K562 (cell line): Measurements from ENCODE around the gene PADI1. TPM values are rescaled to one million over a fixed set of nuclear protein-coding genes. Genes with fewer than 3 reads are reported as not detected.
A peak's percentile ranks its signal among the peaks of the same experiment; 100 is the strongest.

Experiments used
- ATAC-seq: fragments of 200-7000 bp; cut with Tn5 transposase; 3 replicates; pipeline ENCODE4 v1.9.1; 2020; ENCODE audit warnings: moderate library complexity
- BruUV-seq: library from RNA; stranded (reverse); fragments of 400-500 nt; replicated peaks from 2 replicates; lab custom pipeline; 2021; lab: Mats Ljungman, UMichigan
- CTCF ChIA-PET: fragments of 300-600 bp; formaldehyde crosslinking; extraction: SDS; loops from one replicate; lab custom pipeline; 2021; ENCODE audit warnings: low intra/inter-chr PET ratio; lab: Yijun Ruan, JAX
- POLR2A ChIA-PET: fragments of 300-600, 350-650 bp; sonication (Branson Sonifier 250); formaldehyde crosslinking; extraction: SDS; loops from one replicate; lab custom pipeline; 2021; ENCODE audit warnings: antibody characterized with exemption, inconsistent platforms; lab: Yijun Ruan, JAX
- DNase-seq, 4 experiments: peaks; one replicate each; pipeline versions ENCODE4 v3.0.0 to v3.0.0-alpha.2; 2011 to 2018; ENCODE audit warnings: low spot score in 3 of 4, mixed read lengths in 3 of 4; ENCODE audit errors: extremely low read depth in 1 of 4
- FAIRE-seq: peaks from 2 replicates; lab custom pipeline; 2011; peaks lifted over from hg19 to GRCh38; lab: Jason Lieb, UNC
- H2AFZ ChIP-seq: 2 replicates; pipeline ENCODE4 v1.6.0; 2011; ENCODE audit warnings: low read depth, low read length, control low read depth, inconsistent platforms
- H3K27ac ChIP-seq: fragments of 200-600 bp; 3 replicates; pipeline ENCODE4 v1.8.0; 2011; ENCODE audit warnings: low read depth, mild to moderate bottlenecking, control low read depth, inconsistent platforms, low read length, moderate library complexity, mixed read lengths; ENCODE audit errors: extremely low read depth
- H3K27me3 ChIP-seq, 2 experiments: fragments of 300-600 bp in 1 of 2; 2 replicates in 1 of 2; 3 replicates in 1 of 2; pipeline versions ENCODE4 v1.6.0 to v1.8.0; 2011; ENCODE audit warnings: inconsistent platforms in 2 of 2, low read length in 2 of 2, mild to moderate bottlenecking in 1 of 2, mixed read lengths in 1 of 2, moderate library complexity in 1 of 2; ENCODE audit not compliant: control insufficient read depth in 2 of 2, insufficient read depth in 2 of 2
- H3K36me3 ChIP-seq: fragments of 300-600 bp; 3 replicates; pipeline ENCODE4 v1.8.0; 2011; ENCODE audit warnings: mild to moderate bottlenecking, low read length, inconsistent platforms; ENCODE audit not compliant: control insufficient read depth, insufficient read depth
- H3K4me1 ChIP-seq, 2 experiments: fragments of 200-600 bp in 1 of 2; replicated peaks in 1 of 2; 2 replicates in 1 of 2; 3 replicates in 1 of 2; pipeline versions ENCODE4 v1.5.1 to v1.8.0; 2011; ENCODE audit warnings: inconsistent platforms in 2 of 2, low read length in 2 of 2, mild to moderate bottlenecking in 1 of 2, mixed read lengths in 1 of 2, moderate library complexity in 1 of 2; ENCODE audit not compliant: control insufficient read depth in 2 of 2, insufficient read depth in 2 of 2
- H3K4me2 ChIP-seq: 2 replicates; pipeline ENCODE4 v1.6.1; 2011; ENCODE audit warnings: low read length, control low read depth, inconsistent platforms, mixed read lengths; ENCODE audit not compliant: insufficient read depth
- H3K4me3 ChIP-seq: fragments of 200-600 bp; sonication (generic), shearing (Covaris generic); 2 replicates; pipeline ENCODE4 v1.5.1; 2016; ENCODE audit warnings: control low read depth, inconsistent platforms
- H3K79me2 ChIP-seq: fragments of 200-600 bp; 3 replicates; pipeline ENCODE4 v1.8.0; 2011; ENCODE audit warnings: low read length, inconsistent platforms; ENCODE audit not compliant: control insufficient read depth, insufficient read depth
- H3K9ac ChIP-seq, 2 experiments: 2 replicates each; pipeline versions ENCODE4 v1.6.0 to v1.6.1; 2011; ENCODE audit warnings: low read depth in 2 of 2, low read length in 2 of 2, control low read depth in 1 of 2, inconsistent platforms in 1 of 2, mild to moderate bottlenecking in 1 of 2, mixed read lengths in 1 of 2; ENCODE audit not compliant: insufficient read depth in 1 of 2
- H3K9me1 ChIP-seq: one replicate; pipeline ENCODE4 v1.6.0; 2011; ENCODE audit warnings: inconsistent platforms, mild to moderate bottlenecking, low read length, moderate library complexity; ENCODE audit not compliant: control insufficient read depth, insufficient read depth
- H3K9me3 ChIP-seq: replicated peaks from 2 replicates; pipeline ENCODE4 v1.5.1; 2011; ENCODE audit warnings: low read depth, low read length, inconsistent platforms; ENCODE audit not compliant: control insufficient read depth, insufficient read depth
- H4K20me1 ChIP-seq: replicated peaks from 2 replicates; pipeline ENCODE4 v1.6.1; 2011; ENCODE audit warnings: low read length, inconsistent platforms, mixed read lengths; ENCODE audit not compliant: control insufficient read depth, insufficient read depth
- E2F1 ChIP-seq: sonication (generic); formaldehyde crosslinking; IDR thresholded peaks from 2 replicates; pipeline ENCODE4 v1.8.1; 2023; ENCODE audit warnings: mild to moderate bottlenecking, missing genetic modification reagents, moderate library complexity
- ELF1 ChIP-seq: fragments of 200-800 bp; sonication (Bioruptor generic); IDR thresholded peaks from 2 replicates; pipeline ENCODE4 v1.6.1; 2016; ENCODE audit warnings: missing genetic modification characterization, missing compliant biosample characterization
- NCOA4 ChIP-seq: fragments of 450-650 bp; IDR thresholded peaks from 2 replicates; pipeline ENCODE4 v1.6.1; 2018; ENCODE audit warnings: mild to moderate bottlenecking; ENCODE audit not compliant: partially characterized antibody
- SPI1 ChIP-seq: IDR thresholded peaks from 2 replicates; pipeline ENCODE4 v1.6.1; 2011; ENCODE audit warnings: low read depth, low read length, control low read depth, borderline replicate concordance
- TRIM28 ChIP-seq: fragments of 450-650 bp; IDR thresholded peaks from 2 replicates; pipeline ENCODE4 v1.6.1; 2017
- ZFP36 ChIP-seq: fragments of 150-350 bp; IDR thresholded peaks from 2 replicates; pipeline ENCODE4 v1.6.1; 2018; ENCODE audit warnings: low read length, low read depth; ENCODE audit not compliant: partially characterized antibody
- ZNF583 ChIP-seq: fragments of 250-450 bp; sonication (Bioruptor Pico); IDR thresholded peaks from 2 replicates; pipeline ENCODE4 v1.4.0; 2020
- WGBS: fragments of 100-300 bp; shearing (Covaris generic); methylation state at CpG from one replicate; pipeline ENCODE4 v1.1.6; 2016; ENCODE audit warnings: low coverage, mixed read lengths; ENCODE audit not compliant: insufficient coverage; ENCODE audit errors: missing lambda C conversion rate; 5-methylcytosine and 5-hydroxymethylcytosine counted together
- in situ Hi-C: fragments of 300-500 bp; cut with MboI; formaldehyde crosslinking; loops from 4 replicates; pipeline ENCODE4 v1.15.0; 2018; ENCODE audit warnings: inconsistent platforms, mixed read lengths
- intact Hi-C: fragments of 100-400 bp; cut with micrococcal nuclease; formaldehyde crosslinking; loops from 2 replicates; pipeline ENCODE4 v1.14.2; 2022
- polyA plus RNA-seq, 8 experiments: library from polyadenylated mRNA; depleted of rRNA in 4 of 8; stranded (reverse) in 5 of 8; unstranded in 3 of 8; fragments of >200 nt; fragmentation: Nextera tagmentation in 2 of 8; fragmentation: Illumina TruSeq in 1 of 8; extraction: Ambion mirVana in 2 of 8; extraction: Trizol in 1 of 8; gene quantifications; 2 replicates each; pipeline versions ENCODE4 v1.2.1 to v1.2.3, GENCODE V29; 2011 to 2014; ENCODE audit warnings: inconsistent platforms in 1 of 8, missing spikeins in 1 of 8
- total RNA-seq, 7 experiments: library from RNA; depleted of rRNA in 6 of 7; stranded (reverse); fragments of >200 nt in 6 of 7; fragmentation: Illumina TruSeq in 2 of 7; extraction: Trizol in 2 of 7; gene quantifications; 2 replicates each; pipeline versions ENCODE4 v1.2.1 to v1.2.3, GENCODE V29; 2011 to 2021; ENCODE audit warnings: low replicate concordance in 1 of 7
- TF ChIP-seq, protein P1 (sequence below): fragments of 200-600 bp; sonication (generic); IDR thresholded peaks from one replicate; pipeline ENCODE4 v1.6.1; 2012; ENCODE audit warnings: mild to moderate bottlenecking, low read depth, low read length, inconsistent platforms
- TF ChIP-seq, protein P2 (sequence below): fragments of 250-450 bp; sonication (Bioruptor Pico); IDR thresholded peaks from 2 replicates; pipeline ENCODE4 v1.5.0; 2021

PADI1 gene
- total and polyA plus RNA-seq, 9 of the 15 experiments (the other 6 are each of a cell fraction or from before 2014, with no cell fraction given), result not detected

DNA sequence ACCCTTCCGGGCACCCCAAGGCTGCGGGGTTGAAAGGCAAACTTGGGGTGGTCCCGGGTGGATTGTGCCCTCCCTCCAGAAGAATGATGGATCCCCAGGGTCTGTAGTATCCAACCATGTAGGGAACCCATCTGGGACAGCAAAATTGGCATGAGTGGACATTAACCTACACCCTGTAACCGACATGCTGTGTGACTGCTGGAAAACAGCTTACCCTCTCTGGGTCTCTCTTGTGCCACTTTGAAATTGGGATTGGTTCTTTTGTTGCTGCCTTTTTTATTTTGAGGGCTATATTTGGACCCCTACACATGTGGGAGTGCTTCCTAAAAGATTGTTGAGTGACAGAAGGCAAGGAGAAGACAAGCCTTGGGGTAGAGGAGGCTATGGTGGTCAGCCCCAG is 19.5 kb downstream of the PADI1 start:
- in situ Hi-C loops, result no loop called here
- peaks cover 12% of the 10 kb centered on the region for H4K20me1 ChIP-seq
- no peaks in the 10 kb centered on the region for H3K9me3 ChIP-seq
- no peak for DNase-seq
- H3K79me2 ChIP-seq, result no peaks in the 10 kb centered on the region
- no peak overlapping the region for H3K4me3 ChIP-seq
- ATAC-seq, result no peak
- no peaks in the 10 kb centered on the region for H3K4me1 ChIP-seq
- H3K36me3 ChIP-seq, result no peaks in the 10 kb centered on the region
- no peaks in the 10 kb centered on the region for H3K9me1 ChIP-seq
- peaks cover 6 to 57% of the 10 kb centered on the region in 2 experiments for H3K27me3 ChIP-seq
- H2AFZ ChIP-seq, result no peak overlapping the region
- POLR2A ChIA-PET, result interaction anchor here (1.0 to 1.1 kb wide), 2 partner anchors 17 to 65 kb away, joined by 4 to 6 read pairs; no protein-coding TSS in a partner anchor
- CTCF ChIA-PET, result no interaction called here
- 0% methylated on average over 4 of the region's 4 CpGs for WGBS
- no peak for FAIRE-seq
- no peak overlapping the region for H3K4me2 ChIP-seq
- BruUV-seq, result no TSS peak
- no peak overlapping the region for H3K9ac ChIP-seq
- no peak overlapping the region for H3K27ac ChIP-seq
- intact Hi-C loops, result no loop called here
- TF ChIP-seq ZFP36, result peak; percentile 62
- no peak for TF ChIP-seq SPI1
- no peak for TF ChIP-seq ELF1 (tag)
- TF ChIP-seq, protein P1, sequence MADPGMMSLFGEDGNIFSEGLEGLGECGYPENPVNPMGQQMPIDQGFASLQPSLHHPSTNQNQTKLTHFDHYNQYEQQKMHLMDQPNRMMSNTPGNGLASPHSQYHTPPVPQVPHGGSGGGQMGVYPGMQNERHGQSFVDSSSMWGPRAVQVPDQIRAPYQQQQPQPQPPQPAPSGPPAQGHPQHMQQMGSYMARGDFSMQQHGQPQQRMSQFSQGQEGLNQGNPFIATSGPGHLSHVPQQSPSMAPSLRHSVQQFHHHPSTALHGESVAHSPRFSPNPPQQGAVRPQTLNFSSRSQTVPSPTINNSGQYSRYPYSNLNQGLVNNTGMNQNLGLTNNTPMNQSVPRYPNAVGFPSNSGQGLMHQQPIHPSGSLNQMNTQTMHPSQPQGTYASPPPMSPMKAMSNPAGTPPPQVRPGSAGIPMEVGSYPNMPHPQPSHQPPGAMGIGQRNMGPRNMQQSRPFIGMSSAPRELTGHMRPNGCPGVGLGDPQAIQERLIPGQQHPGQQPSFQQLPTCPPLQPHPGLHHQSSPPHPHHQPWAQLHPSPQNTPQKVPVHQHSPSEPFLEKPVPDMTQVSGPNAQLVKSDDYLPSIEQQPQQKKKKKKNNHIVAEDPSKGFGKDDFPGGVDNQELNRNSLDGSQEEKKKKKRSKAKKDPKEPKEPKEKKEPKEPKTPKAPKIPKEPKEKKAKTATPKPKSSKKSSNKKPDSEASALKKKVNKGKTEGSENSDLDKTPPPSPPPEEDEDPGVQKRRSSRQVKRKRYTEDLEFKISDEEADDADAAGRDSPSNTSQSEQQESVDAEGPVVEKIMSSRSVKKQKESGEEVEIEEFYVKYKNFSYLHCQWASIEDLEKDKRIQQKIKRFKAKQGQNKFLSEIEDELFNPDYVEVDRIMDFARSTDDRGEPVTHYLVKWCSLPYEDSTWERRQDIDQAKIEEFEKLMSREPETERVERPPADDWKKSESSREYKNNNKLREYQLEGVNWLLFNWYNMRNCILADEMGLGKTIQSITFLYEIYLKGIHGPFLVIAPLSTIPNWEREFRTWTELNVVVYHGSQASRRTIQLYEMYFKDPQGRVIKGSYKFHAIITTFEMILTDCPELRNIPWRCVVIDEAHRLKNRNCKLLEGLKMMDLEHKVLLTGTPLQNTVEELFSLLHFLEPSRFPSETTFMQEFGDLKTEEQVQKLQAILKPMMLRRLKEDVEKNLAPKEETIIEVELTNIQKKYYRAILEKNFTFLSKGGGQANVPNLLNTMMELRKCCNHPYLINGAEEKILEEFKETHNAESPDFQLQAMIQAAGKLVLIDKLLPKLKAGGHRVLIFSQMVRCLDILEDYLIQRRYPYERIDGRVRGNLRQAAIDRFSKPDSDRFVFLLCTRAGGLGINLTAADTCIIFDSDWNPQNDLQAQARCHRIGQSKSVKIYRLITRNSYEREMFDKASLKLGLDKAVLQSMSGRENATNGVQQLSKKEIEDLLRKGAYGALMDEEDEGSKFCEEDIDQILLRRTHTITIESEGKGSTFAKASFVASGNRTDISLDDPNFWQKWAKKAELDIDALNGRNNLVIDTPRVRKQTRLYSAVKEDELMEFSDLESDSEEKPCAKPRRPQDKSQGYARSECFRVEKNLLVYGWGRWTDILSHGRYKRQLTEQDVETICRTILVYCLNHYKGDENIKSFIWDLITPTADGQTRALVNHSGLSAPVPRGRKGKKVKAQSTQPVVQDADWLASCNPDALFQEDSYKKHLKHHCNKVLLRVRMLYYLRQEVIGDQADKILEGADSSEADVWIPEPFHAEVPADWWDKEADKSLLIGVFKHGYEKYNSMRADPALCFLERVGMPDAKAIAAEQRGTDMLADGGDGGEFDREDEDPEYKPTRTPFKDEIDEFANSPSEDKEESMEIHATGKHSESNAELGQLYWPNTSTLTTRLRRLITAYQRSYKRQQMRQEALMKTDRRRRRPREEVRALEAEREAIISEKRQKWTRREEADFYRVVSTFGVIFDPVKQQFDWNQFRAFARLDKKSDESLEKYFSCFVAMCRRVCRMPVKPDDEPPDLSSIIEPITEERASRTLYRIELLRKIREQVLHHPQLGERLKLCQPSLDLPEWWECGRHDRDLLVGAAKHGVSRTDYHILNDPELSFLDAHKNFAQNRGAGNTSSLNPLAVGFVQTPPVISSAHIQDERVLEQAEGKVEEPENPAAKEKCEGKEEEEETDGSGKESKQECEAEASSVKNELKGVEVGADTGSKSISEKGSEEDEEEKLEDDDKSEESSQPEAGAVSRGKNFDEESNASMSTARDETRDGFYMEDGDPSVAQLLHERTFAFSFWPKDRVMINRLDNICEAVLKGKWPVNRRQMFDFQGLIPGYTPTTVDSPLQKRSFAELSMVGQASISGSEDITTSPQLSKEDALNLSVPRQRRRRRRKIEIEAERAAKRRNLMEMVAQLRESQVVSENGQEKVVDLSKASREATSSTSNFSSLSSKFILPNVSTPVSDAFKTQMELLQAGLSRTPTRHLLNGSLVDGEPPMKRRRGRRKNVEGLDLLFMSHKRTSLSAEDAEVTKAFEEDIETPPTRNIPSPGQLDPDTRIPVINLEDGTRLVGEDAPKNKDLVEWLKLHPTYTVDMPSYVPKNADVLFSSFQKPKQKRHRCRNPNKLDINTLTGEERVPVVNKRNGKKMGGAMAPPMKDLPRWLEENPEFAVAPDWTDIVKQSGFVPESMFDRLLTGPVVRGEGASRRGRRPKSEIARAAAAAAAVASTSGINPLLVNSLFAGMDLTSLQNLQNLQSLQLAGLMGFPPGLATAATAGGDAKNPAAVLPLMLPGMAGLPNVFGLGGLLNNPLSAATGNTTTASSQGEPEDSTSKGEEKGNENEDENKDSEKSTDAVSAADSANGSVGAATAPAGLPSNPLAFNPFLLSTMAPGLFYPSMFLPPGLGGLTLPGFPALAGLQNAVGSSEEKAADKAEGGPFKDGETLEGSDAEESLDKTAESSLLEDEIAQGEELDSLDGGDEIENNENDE, result no peak
- no peak for TF ChIP-seq TRIM28
- TF ChIP-seq NCOA4, result no peak
- TF ChIP-seq E2F1 (CRISPR knock-in tag), result no peak
- TF ChIP-seq, protein P2, sequence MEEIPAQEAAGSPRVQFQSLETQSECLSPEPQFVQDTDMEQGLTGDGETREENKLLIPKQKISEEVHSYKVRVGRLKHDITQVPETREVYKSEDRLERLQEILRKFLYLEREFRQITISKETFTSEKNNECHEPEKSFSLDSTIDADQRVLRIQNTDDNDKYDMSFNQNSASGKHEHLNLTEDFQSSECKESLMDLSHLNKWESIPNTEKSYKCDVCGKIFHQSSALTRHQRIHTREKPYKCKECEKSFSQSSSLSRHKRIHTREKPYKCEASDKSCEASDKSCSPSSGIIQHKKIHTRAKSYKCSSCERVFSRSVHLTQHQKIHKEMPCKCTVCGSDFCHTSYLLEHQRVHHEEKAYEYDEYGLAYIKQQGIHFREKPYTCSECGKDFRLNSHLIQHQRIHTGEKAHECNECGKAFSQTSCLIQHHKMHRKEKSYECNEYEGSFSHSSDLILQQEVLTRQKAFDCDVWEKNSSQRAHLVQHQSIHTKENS (CRISPR knock-in tag), result no peak
- TF ChIP-seq ZNF583 (CRISPR knock-in tag), result no peak
